Cerebellar nuclear complex (tissue), 1 donor: ENCODE data around the gene TPBGL.
"Not testable (repeated sequence)": the region's sequence is repeated elsewhere in the genome, so short reads cannot be mapped to it uniquely, and the experiment has no call there.

Experiments
- DNase-seq, 2 experiments: peaks; one replicate each; lab custom pipeline; 2025; lab: John Stamatoyannopoulos, UW

TPBGL gene

GRCh38 chr11:75272821-75273301, 32.3 kb downstream of the TPBGL start:
- DNase-seq = no peak

- no peak for DNase-seq
These were observed 33.1 kb downstream of the TPBGL start for GRCh38 chr11:75273411-75274391.

DNA sequence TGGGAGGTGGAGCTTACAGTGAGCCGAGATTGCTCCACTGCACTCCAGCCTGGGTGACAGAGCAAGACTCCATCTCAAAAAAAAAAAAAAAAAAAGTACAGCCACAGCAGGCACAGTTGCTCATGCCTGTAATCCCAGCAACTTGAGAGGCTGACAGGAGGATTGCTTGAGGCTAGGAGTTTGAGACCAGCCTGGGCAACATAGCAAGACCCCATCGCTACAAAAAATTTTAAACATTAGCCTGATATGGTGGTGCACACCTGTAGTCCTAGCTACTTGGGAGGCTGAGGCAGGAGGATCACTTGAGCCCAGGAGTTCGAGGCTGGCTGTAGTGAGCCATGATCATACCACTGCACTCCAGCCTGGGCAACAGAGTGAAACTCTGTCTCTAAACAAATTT, 34.1 kb downstream of the TPBGL start:
- DNase-seq = not testable (repeated sequence)

DNA sequence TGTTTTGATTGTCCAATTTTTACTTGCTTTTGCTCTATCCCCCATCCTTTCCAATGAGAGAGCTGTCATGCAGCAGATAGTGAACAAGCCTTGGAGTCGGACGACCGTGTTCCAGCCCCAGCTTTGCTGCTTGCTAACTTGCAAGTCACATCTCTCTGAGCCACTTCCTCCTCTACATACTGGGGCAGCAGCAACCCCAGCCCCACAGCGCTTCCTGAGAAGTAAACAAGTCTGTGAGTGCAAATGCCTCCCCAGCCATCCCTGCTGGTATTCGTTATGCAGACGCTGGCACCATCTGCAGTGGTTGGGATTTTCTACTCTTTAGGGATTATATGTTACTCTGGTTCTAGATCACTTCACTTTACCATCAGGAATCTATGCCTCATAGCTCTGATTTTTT, 35.0 kb downstream of the TPBGL start:
- DNase-seq = no peak

DNA sequence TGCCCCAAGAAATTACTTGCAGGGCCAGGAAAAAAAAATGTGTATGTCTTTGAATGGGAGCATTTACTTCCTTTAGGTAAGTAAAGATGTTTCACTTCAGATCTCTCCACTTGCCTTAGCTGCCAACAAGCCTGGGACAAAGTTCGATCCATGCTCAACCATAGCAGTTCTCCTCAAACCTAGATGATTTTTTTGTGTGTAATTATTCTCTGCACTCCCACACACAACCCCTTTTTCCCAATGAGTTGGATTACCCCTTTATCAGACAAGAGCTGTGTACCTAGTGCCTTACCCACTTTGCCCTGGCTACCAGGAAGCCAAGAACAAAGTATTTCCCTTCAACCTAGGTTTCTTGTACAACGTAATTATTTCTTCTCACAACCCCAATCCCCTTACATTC, 35.6 kb downstream of the TPBGL start:
- DNase-seq = no peak

DNA sequence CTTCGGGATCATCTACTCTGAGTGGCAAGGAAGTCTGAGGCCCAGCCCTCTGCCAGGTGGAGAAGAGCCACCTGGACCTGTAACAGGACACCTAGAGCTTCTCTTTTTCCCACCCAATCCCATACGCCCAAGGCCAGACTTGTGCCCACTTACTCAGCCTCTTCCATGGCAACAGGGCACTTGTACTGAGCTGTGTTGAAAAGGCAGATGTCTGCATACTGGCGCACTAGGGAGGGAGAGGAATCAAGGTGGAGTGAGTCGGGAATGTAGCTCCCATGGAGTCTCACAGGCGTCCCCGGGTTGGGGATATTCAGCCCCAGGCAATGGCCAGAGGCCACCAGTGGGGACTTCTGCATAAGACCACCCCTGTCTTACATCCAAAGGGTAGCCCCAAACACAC, 36.1 kb downstream of the TPBGL start:
- no peak for DNase-seq

GRCh38 chr11:75277211-75277805, 36.7 kb downstream of the TPBGL start:
- DNase-seq = no peak

DNA sequence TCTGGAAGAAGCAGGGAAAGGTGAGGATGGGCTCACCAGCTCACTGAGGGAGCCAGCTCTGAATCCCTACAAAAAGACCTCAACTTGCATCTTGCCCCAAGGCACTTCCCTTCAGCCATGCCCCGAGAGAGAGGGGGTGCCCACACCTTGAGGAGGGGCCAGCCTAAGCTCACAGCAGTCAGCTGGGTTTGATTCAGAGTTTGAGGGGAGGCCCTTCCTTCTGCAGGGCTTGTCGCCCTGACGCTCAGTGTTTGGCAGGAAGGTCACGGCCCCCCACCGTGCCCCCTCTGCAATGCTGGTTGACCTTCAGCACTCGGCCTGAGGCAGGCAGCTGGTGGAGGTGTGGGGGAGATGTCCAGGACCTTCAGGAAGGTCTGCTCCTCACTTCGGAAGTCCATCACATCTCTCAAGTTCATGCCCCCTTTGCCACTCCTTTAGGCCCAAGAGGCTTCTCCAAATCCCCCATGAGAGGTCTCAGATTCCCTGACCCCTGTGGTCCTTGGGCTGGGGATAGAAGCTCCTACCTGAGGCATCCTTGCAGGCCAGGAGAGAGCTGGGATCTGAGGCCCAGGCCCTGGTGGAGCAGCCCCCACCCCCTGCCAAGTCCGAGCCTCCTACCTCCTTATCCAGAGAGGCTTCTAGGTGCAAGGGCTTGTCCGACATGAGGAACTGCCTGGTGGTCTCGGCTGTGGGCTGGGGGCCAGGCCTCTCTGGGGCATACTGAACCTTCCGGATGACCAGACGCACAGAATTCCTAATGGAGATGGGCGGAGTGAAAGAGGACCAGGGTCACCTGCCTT, 37.6 kb downstream of the TPBGL start:
- no peak for DNase-seq

GRCh38 chr11:75279273-75279672, 38.7 kb downstream of the TPBGL start:
- DNase-seq = no peak

DNA sequence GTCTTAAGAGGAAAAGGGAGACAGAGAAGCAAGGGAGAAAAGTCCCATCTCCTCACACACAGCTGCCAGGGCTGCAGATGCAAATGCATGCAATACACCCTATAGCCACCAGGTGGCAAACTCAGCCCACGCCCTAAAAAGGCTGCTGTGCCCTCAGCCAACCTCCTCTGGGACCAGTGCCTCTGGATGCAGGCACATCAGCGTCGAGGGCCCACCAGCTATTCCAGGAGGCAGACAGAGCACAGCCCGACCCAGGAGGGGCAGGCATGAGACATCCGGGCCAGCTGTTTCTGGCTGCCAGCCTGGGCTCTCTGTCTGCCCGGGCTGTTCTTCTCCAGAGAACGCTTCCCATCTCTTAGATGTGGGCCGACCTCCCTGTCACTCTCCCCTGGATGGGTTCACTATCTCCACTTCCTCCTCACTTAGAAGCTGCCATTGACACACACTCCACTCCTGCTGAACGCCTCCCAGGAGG, 39.7 kb downstream of the TPBGL start:
- DNase-seq = peak in 1 of 2 experiments; percentile 30

DNA sequence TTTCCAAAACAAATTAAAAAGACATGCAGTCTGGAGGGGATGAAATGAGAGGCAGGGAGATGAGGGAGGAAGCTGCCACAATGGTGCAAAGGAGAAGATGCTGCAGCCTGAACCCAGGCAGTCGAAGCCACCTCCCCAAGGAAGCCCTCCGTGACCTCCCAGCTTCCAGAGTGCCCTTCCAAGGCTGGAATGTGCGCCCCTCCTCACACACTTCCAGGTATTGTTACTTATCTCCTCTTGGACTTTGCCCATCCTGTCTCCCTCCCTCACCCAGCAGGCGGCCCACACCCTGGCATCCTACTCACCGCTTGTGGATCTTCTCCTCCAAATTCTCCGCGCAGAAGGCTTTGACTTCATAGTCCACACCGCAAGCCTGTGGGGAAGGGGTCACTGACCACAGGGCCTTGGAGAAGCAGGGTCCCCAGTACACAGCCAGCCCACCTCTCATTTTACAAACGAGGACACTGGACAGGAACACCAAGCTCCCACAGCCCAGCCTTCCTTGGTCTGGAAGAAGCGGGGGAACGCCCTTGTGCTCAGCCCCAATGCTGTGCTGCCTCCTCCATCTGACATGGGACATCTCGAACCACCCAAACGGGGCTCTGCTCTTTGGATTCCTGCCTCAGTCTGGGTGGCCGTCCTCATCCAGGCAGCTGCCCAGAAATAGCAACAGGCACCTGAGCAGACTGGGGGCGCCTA, 40.3 kb downstream of the TPBGL start:
- no peak for DNase-seq

- DNase-seq = no peak
These were observed 41.0 kb downstream of the TPBGL start for GRCh38 chr11:75281469-75282095.

DNA sequence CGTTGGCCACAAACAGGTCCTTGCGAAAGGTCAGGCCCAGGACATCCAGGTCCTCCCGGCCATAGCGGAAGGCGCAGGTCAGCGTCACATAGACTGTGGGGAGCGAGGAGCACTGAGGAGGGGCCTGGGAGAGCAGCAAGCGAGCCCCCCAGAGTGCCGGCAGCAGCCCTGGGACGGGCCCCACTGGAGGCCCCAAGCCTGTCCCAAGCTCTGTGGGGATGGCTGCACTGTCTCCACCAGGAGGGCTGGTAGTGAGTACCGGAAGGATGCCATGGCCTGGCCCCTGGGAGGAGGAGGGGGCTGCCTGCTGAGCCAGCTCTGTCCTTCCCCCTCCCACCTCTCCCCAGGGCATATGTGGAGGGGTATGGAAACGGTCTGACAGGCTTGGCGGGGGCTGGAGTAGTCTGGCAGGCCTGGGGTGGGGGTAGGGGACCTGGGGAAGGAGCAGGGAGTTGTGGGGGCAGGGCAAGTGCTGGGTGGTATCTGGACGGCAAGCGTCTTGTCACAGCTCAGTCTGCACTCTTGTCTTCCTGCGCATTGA, 42.9 kb downstream of the TPBGL start:
- DNase-seq = no peak

DNA sequence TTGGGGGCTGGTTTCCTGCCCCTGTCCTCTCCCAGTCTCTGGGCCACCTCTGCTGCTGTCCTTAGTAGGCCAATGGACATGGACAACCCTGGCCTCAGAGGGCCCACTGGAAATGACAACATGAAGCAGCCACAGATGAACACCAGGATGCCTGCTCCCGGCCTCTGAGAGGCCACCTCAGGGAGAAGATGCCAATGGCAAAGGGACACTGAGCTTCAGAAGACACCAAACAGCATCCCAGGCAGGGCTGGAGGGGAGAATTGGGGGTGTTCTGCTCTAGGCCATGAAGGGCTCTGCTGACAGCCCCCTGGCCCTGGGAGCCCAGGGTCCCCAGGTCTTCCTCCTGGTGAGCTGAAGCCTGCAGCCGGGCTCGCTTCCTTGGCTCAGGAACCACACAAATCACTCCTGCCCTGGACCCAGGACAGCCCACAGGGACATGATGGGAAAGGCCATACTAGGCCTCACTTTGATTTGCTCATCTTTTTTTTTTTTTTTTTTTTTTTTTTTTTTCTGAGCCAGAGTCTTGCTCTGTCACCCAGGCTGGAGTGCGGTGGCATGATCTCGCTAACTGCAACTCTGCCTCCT, 45.3 kb downstream of the TPBGL start:
- DNase-seq = no peak

GRCh38 chr11:75286826-75287465, 46.4 kb downstream of the TPBGL start:
- no peak for DNase-seq

DNA sequence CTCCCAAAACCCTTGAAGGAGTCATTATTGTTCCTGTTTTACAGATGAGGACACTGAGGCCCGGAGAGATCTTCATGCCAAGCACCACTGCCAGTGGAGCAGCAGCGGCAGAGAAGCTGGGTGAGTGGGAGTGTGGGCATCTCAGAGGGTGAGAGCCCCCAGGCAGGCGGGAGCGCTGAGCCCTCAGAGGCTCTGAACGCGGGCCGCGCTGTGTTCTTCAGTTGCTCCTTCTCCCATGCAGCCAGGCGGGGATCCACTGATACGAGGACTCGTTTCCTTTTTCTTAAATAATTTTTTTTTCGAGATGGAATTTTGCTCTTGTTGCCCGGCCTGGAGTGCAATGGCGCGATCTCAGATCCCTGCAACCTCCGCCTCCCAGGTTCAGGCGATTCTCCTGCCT, 47.0 kb downstream of the TPBGL start:
- no peak for DNase-seq

DNA sequence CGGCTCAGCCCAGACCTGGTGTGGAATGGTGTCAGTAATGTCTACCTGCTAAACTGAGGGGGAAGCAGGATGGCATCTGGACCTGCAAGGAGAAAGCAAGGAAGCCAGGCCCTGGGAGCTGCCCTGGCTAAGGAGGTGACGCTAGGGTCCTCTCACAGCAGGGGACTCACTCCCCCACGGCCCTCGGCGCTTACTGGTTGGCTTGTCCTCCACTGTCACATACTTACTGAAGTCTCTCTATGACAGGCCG, 48.9 kb downstream of the TPBGL start:
- DNase-seq = no peak

DNA sequence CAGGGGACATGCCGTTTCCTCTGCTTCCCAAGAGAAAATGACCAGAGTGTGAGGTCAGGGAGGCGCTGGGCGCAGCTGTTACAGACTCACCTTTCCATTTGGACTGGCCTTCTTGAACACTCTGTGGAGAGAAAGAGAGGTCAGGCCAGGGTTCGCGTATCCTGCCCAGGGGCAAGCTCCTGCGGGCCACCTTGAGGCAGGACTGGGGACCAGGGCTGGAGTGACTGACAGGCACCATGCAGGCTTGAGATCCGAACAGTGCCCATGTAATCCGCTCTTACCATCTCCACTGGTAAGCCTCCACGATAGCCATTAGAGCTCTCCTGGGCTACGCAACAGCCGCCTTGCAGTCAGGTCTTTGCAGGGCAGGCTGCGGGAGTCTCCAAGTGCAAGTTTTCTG, 49.3 kb downstream of the TPBGL start:
- DNase-seq = no peak

- DNase-seq = no peak
These were observed 51.2 kb downstream of the TPBGL start for GRCh38 chr11:75291741-75292140.

- DNase-seq = no peak
These were observed 52.4 kb downstream of the TPBGL start for GRCh38 chr11:75292943-75293342.
